NK-92 (cell line): ENCODE measurements around the gene LRRC59.

ENCODE experiments used
- DNase-seq: peaks from one replicate; lab custom pipeline; 2025; ENCODE audit not compliant: unreplicated experiment; lab: John Stamatoyannopoulos, UW

Gene LRRC59

GRCh38 chr17:50363217-50364060, 33.9 kb downstream of the LRRC59 start:
- DNase-seq, result no peak

- no peak for DNase-seq
Observed at GRCh38 chr17:50362661-50363060, 34.7 kb downstream of the LRRC59 start.

- no peak for DNase-seq
Observed at GRCh38 chr17:50361561-50362480, 35.5 kb downstream of the LRRC59 start.

DNA sequence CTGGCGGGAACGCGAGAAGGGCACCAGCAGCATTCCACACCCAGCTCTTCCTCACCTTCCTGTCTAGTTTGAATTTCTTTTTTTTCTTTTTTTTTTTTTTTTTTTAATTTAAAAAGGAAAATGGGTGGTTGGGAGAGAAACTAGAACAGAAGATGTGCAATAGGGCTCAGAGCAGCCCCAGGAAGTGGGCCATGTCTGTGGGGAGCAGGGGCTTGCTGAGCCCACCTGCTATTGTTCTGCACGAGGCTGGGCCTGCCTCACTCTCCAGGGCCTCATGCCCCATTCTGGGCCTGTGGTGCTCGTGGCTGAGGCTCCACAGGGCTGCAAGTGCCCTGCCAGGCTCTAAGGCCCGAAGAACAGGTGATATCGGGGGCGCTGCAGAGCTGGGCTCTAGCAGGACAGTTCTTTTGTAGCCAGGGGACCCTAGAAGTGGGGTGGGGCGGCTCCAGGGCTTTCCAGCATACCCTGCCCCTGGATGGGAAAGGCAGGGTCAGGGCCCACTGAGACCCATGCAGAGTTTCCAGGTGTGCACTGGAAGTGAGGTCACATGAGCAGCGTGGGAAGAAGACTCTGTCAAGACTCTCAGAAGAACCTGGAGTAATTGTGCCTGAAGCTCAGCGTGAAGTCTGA, 36.7 kb downstream of the LRRC59 start:
- no peak for DNase-seq

- no peak for DNase-seq
Observed at GRCh38 chr17:50359998-50360461, 37.3 kb downstream of the LRRC59 start.

DNA sequence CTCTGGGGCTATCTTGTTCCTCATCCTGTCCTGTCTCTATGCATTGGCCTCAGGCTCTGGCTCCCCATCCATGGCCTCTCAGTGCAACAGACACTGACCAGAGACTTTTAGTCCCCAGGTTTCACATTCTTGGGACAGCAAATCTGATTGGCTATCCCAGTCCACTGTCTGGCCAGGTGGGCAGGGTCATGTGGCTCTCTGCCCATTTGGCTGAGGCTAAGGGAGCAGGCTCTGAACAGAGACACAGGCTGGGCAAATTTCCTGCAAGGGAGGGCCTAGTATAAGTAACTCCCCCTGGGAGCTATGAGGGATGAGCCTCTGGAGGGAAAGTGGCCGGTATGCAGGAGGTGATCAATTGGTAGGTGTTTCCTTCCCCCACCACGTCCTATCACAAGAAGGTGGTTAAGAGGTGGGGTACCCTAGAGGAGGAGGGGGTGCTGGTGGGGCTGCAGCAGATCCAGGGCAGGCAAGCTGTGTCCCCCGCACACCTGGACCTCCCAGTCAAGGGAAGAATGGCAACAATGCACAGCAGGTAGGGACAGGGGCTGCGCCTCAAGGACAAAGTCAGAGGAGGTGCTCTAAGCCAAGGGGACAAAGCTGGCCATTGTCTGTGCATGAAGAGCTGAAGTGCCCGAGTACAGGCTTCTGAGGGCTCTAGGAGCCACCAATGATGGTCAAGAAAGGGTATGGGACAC, 38.2 kb downstream of the LRRC59 start:
- no peak for DNase-seq

DNA sequence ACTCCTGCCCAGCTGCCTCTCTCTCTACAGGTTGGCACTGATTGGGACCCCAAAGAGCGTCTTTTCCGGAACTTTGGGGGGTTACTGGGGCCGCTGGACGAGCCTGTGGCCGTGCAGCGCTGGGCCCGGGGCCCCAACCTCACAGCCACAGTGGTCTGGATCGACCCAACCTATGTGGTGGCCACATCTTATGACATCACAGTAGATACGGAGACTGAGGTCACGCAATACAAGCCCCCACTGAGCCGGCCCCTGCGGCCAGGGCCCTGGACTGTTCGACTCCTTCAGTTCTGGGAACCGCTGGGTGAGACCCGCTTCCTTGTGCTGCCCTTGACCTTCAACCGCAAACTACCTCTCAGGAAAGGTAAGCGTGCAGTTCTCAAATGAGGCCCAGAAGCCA, 39.1 kb downstream of the LRRC59 start:
- no peak for DNase-seq

- DNase-seq, result no peak
Observed at GRCh38 chr17:50356892-50357510, 40.3 kb downstream of the LRRC59 start.

DNA sequence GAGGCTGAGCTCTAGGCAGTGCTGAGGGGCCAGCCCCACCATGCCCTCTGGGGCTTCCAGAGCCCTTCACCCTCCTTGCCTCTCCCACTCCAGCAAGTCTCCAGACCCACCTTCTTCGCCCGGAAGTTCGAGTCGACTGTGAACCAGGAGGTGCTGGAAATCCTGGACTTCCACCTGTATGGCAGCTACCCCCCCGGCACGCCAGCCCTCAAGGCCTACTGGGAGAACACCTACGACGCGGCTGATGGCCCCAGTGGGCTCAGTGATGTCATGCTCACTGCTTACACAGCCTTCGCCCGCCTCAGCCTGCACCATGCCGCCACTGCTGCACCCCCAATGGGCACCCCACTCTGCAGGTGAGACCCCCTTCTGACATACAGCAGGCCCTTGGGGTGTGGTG, 40.9 kb downstream of the LRRC59 start:
- no peak for DNase-seq

GRCh38 chr17:50355701-50356341, 41.5 kb downstream of the LRRC59 start:
- DNase-seq, result no peak

DNA sequence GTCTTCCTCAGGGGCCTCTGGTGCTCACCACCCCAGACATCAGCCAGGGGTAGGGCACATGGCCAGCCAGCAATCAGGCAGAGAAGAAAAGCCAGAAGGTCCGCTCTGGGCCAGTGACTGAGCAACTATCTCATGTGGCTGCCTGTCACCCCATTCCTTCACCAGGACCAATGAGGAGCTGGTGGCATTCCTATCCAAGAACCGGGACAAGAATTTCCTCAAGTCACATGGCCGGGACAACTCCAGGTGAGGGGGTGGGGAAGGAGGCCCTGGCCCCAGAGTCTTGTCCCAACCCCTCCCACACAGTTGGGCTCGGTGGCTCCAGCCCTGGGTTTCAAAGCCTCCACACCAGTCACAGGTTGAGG, 42.0 kb downstream of the LRRC59 start:
- DNase-seq, result no peak

GRCh38 chr17:50354776-50355175, 42.5 kb downstream of the LRRC59 start:
- DNase-seq, result no peak

DNA sequence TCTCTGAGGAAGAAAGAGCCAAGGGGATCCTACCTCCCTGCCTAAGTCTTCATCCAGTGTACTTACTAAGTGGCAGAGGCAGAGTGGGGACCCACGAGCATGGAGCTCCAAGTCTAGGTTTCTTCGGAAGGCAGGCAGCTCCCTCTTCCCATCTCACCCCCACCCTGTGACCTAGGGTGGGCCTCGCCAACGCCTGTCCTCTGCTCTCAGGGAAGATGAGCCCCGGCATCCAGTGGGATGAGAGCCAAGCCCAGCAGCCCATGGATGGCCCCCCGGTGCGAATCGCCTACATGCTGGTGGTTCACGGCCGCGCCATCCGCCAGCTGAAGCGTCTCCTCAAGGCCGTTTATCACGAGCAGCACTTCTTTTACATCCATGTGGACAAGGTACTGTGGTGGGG, 43.1 kb downstream of the LRRC59 start:
- DNase-seq, result no peak

DNA sequence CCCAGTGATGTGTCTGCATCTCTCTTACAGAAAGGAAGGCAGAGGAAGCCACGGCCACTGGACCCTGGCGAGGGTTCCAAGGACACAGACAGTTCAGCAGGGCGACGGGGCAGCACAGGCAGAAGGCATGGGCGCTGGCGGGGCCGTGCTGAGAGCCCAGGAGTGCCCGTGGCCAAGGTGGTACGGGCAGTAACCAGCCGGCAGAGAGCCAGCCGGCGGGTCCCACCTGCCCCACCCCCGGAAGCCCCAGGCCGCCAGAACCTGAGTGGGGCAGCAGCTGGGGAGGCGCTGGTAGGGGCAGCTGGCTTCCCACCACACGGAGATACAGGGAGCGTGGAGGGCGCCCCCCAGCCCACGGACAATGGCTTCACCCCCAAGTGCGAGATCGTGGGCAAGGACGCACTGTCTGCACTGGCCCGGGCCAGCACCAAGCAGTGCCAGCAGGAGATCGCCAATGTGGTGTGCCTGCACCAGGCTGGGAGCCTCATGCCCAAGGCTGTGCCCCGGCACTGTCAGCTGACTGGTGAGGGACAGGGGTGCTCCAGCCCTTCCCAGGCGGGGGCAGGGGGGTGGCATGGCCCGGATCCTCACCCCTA, 43.6 kb downstream of the LRRC59 start:
- DNase-seq, result no peak

GRCh38 chr17:50352693-50353599, 44.4 kb downstream of the LRRC59 start:
- DNase-seq, result no peak

DNA sequence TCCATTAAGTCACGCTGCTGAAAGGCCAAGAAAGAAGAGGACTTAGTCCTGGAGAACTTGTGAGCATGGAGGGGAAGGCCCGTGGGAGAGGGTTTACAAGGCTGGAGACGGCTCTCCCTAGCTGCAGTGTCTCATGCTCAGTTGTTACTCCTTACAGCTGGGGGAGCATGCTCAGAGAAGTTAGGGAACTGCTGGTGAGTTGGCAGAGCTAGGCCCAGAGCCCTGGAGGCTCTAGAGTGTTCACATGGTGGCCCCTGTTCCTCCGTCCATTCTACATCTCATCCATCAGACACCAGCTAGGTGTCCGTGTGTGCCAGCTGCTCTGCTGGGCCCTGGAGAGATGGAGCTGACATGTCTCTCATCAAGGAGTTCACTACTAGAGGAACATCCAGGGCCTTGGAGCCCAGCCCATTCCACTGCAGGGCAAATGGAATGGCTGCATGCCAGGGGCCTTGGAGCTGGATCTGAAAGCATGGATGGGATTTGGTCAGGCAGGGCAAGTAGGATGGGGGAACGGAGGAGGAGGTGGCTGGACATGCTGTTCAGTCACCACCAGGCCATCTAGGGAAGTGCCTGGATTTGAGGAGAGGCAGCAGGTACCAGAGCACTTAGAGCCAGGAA, 45.1 kb downstream of the LRRC59 start:
- DNase-seq, result no peak

GRCh38 chr17:50350733-50351132, 46.6 kb downstream of the LRRC59 start:
- no peak for DNase-seq

DNA sequence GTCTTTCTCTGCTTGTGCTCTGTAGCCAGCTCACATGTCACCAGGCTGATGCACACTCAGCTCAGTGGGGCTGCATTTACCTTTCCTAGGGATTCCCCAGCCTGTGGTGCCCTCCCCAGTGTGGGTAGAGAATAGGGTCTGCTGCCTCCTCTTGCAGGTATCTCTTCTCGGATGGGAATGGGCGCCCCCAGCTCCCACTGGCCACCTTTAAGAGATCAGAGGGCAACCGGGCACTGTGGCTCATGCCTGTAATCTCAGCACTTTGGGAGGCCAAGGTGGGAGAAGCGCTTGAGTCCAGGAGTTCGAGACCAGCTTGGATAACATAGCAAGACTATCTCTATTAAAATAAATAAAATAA, 48.1 kb downstream of the LRRC59 start:
- DNase-seq, result no peak
